Measurements from ENCODE around the gene UCN3.

Gene UCN3

DNA sequence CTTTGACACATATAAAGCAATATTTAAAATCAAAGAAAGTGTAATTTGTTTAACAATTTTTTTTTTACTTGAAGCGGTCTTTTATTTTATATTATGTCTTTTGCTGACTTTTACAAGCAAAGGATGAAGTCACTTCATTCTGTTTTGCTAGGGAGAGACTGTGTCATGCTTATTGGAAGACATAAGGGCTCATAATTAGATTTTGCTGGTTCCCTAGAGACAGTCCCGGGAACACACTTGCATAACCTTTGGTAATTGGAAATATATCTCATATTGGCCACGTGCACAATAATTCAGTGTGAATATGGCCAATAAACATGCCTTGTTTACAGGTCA lies 47.1 kb downstream of the UCN3 start:
- no peak for DNase-seq

DNA sequence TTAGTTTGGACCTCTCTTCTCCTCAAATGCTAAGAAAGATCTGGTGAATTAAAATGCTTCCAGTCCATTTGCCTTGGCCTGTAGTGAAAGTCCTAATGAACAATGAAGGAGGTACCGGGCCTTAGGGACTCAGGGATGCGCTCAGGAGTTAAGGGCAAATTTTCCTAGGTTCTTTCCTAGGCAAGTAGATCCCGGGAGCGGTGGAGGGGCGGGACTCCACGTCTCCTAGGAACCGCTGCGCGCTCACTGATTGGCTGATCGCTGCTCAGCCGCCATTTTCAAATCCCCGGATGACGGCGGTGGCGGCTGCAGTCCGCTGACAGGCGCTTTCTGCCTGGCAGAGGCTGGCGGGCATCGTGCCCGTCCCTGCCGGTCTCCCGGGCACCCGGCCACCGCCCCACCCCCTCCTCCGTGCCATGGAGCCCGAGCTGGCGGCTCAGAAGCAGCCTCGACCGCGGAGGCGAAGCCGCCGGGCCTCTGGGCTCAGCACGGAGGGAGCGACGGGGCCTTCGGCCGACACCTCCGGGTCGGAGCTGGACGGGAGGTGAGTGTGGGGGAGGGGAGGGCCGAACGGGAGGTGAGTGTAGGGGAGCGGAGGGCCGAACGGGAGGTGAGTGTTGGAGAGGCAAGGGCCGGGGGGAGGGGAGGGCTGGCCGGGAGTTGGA lies 47.6 kb downstream of the UCN3 start, which contains the start of gene NET1:
TSS of gene NET1 (plus strand) at position 281 of the 665 bp plus-strand sequence. CDS start at position 417, 136 bp downstream.
- peak; percentile 44 to 55 for DNase-seq

DNA sequence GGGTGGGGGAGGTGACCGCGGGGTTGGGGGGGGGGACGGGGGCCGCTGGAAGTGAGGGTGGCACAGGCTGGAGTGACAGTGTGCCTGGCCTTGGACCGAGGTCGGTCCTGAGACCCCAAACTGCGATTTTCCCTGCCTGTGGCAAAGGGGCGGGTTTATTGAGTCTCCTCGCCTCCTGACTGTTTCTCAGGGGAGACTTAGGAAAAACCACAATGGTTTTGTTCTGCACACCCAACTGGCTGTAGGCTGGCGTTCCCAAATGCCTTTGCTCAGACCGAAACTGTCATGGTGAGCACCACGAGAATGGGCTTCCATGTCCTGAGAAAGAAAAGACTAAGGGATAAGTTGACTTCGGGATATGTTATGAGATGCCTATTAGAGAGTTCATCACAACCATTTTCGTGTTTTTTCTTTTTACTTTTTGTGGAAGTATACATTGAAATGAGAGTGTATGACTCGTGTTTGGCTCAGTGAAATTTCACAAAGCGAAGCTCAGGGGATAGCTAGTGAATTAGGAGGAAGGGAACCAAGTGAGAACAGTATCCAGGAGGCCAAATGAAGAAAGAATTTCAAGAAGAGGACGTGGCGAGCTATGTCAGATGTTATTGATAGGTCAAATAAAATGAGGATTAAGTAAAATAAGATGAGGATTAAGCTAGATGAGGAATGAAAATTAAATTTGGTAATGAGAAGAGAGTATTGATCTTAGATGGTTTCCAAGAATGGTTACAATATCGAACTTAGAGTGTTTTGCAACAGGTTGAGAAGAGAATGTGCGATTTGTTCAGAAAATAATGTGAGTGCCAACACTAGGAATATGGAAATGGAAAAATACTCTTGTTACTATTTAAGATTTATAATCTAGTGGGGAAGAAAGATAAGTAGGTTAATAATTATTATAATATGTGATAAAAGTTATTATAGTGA lies 48.5 kb downstream of the UCN3 start:
- DNase-seq: peak; percentile 26 to 28

DNA sequence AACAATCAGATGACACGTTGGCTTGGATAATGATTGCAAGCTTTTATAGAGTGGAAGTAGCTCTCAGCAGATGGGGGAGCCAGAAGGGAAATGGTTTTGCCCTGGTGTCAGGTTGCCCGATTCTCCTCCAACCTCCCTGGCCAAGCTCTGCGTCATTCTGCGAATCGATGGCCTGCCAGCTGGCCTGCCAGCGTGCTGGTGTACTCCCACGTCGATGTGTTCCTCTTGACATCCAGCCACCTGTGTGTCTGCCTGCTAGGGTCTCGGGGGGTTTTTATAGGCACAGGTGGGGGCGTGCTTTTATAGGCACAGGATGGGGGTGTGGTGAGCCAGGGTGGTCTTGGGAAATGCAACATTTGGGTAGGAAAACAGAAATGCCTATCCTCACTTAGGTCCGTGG lies 52.2 kb downstream of the UCN3 start:
- DNase-seq: no peak

DNA sequence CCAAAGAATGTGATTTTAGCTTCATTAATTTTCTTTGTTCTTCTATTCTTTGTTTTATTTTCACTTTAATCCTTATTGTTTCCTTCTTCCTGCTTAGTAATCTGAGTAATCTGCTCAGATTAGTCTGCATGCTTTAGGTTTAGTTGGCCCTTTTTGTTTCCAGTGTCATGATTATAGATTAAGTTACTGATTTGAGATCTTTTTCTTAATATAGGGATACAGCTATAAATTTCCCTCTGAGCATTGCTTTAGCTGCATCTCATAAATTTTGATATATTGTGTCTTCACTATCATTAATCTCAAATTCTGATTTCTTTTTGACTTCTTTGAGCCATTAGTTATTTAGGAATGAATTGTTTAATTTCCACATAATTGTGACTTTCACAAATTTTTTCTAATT lies 53.8 kb downstream of the UCN3 start:
- no peak for DNase-seq

DNA sequence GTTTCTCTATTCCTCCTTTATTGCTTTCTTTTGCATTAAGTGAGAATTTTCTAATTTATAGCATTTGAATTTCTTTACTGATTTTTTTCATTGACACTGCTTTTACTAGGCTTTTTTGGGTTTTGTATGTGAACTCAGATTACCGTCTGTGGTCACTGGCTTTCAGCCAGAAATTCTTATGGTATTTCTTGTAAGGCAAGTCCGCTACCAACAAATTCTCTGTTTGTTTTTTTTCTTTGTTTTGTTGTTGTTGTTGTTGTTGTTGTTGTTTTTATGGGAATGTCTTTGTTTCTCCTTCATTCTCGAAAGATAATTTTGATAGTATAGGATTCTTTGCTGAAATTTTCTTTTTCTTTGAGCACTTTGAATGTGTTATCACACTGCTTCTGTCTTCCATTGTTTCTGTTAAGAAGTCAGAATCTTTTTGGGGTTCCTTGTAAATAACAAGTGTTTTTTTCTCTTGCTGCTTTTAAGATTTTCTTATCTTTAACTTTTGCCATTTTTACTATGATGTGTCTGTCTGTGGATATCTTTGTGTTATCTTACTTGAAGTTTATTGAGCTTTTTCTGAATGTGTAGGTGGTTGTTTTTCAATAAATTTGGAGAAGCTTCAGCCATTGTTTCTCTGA lies 54.8 kb downstream of the UCN3 start:
- no peak for DNase-seq

DNA sequence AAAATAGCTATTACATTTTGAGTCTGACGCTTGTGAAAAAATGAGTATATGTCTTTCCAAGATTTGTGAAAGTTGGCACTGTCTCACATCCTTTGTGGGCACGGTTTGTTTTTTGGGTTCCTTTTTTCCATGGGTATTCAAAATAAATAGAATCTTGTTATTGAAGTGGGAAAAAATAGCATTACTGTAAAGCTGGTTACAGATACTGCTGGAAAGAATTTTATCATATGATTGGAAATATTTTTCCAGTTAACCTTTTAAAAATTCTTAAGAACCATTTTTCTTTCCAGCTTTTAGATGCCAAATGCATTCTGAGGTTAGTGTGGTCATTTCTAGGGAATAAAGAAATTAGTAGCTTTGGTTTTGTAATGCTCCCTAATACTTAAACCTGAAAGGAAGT lies 59.0 kb downstream of the UCN3 start:
- DNase-seq: no peak
